HUES48 (cell line): ENCODE measurements around the gene AKAP11.

Experiments used
- H3K27ac ChIP-seq: one replicate; pipeline ENCODE4 v1.7.0; 2013; ENCODE audit warnings: low read depth, low read length, inconsistent platforms
- H3K27me3 ChIP-seq: 2 replicates; pipeline ENCODE4 v1.6.1; 2013; ENCODE audit warnings: mild to moderate bottlenecking, low read length; ENCODE audit not compliant: control insufficient read depth, insufficient read depth
- H3K36me3 ChIP-seq: 2 replicates; pipeline ENCODE4 v1.6.1; 2013; ENCODE audit warnings: low read length; ENCODE audit not compliant: control insufficient read depth, insufficient read depth
- H3K4me1 ChIP-seq: 2 replicates; pipeline ENCODE4 v1.6.1; 2013; ENCODE audit warnings: mild to moderate bottlenecking, low read length; ENCODE audit not compliant: control insufficient read depth, insufficient read depth
- H3K4me3 ChIP-seq: 2 replicates; pipeline ENCODE4 v1.5.1; 2013; ENCODE audit warnings: mild to moderate bottlenecking, low read depth, low read length
- H3K9ac ChIP-seq: 2 replicates; pipeline ENCODE4 v1.6.1; 2013; ENCODE audit warnings: mild to moderate bottlenecking, low read depth, low read length, moderate library complexity
- H3K9me3 ChIP-seq: 2 replicates; pipeline ENCODE4 v1.6.1; 2013; ENCODE audit warnings: low read length; ENCODE audit not compliant: control insufficient read depth, insufficient read depth

AKAP11 gene

GRCh38 chr13:42331009-42331408, 59.1 kb downstream of the AKAP11 start:
- Histone ChIP-seq H3K27ac (no peak overlapping the region), H3K9ac (no peak overlapping the region), H3K36me3 (no peaks in the 10 kb centered on the region), H3K27me3 (no peaks in the 10 kb centered on the region), H3K4me1 (peaks cover 3% of the 10 kb centered on the region; the same call in 1 of the 2 replicates), H3K4me3 (no peak overlapping the region), H3K9me3 (no peaks in the 10 kb centered on the region)

DNA sequence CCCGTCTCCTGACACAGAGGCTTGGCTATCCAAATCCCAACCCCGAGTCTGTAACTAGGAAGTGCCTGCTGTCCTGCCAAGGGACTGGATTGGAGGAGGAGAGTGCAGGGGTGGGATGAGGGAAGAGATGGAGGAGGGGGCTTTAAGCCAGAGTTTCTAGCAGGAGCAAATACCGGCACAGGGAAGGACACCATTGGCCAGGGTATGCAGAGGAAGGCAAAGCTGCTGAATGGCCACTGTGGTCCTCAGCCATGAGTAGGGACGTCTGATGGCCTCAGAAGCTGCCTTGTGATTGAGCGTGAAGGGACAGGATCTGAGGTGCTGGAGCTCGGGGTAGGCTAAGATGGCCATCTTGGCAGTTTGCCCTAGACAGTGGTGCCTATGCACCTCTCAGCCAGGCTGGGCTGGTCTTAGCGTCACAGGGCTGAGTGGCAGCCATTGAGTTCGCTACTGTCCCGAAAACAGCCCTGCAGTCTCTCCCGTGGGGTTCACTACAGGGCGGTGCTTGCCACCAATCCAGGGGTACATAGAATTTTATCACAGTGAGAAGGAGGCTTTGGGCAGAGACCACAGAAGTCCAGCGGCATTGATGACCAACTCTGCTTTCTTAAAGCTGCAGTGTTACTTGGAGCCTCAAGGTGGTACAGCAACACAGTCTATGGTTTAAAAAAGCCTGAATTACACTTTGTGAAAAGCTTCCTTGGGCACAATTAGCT, 61.8 kb downstream of the AKAP11 start:
- Histone ChIP-seq H3K27ac (no peak overlapping the region), H3K9ac (no peak overlapping the region), H3K4me1 (peaks cover 3% of the 10 kb centered on the region; the same call in 1 of the 2 replicates), H3K36me3 (no peaks in the 10 kb centered on the region), H3K4me3 (no peak overlapping the region), H3K9me3 (no peaks in the 10 kb centered on the region), H3K27me3 (no peaks in the 10 kb centered on the region)

GRCh38 chr13:42334329-42334706, 62.4 kb downstream of the AKAP11 start:
- no peaks in the 10 kb centered on the region for H3K36me3 ChIP-seq
- no peak overlapping the region for H3K27ac ChIP-seq
- no peaks in the 10 kb centered on the region for H3K9me3 ChIP-seq
- peaks cover 3% of the 10 kb centered on the region; the same call in 1 of the 2 replicates for H3K4me1 ChIP-seq
- no peaks in the 10 kb centered on the region for H3K27me3 ChIP-seq
- no peak overlapping the region for H3K4me3 ChIP-seq
- no peak overlapping the region for H3K9ac ChIP-seq

- peaks cover 3% of the 10 kb centered on the region; the same call in 1 of the 2 replicates for H3K4me1 ChIP-seq
These were observed 66.1 kb downstream of the AKAP11 start for GRCh38 chr13:42337808-42338600.

DNA sequence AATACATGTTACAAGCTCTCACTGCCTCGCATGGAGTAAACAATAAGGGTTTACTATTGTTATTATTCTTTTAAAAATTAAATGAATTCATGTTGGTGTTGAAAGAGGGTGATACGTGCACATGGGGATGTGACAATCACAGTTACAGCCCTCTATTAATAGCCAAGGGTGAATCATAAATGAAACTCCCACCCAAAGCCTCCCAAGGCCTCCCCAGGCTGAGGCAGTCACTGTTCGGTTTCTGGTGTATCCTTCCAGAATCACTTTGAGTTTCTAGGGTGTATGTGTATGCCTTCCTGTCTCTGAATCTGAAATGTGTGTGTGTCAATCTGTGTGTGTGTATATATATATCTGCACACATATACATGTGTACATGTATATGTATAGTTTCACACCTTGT, 73.4 kb downstream of the AKAP11 start:
- Histone ChIP-seq H3K9me3 (no peaks in the 10 kb centered on the region), H3K4me1 (peaks cover 5% of the 10 kb centered on the region; the same call in 1 of the 2 replicates), H3K36me3 (no peaks in the 10 kb centered on the region), H3K4me3 (no peak overlapping the region), H3K9ac (no peak overlapping the region), H3K27ac (no peak overlapping the region), H3K27me3 (no peaks in the 10 kb centered on the region)

More at GRCh38 chr13:42337808-42338600, 66.1 kb downstream of the AKAP11 start:
- no peaks in the 10 kb centered on the region for H3K36me3 ChIP-seq
- no peaks in the 10 kb centered on the region for H3K27me3 ChIP-seq
- no peak overlapping the region for H3K9ac ChIP-seq
- no peaks in the 10 kb centered on the region for H3K9me3 ChIP-seq
- H3K4me3 ChIP-seq: no peak overlapping the region
- H3K27ac ChIP-seq: no peak overlapping the region

GRCh38 chr13:42348576-42348975, 76.6 kb downstream of the AKAP11 start:
- Histone ChIP-seq H3K4me1 (peaks cover 5% of the 10 kb centered on the region; the same call in 1 of the 2 replicates), H3K9ac (no peak overlapping the region), H3K27ac (no peak overlapping the region), H3K9me3 (no peaks in the 10 kb centered on the region), H3K36me3 (no peaks in the 10 kb centered on the region), H3K27me3 (no peaks in the 10 kb centered on the region), H3K4me3 (no peak overlapping the region)

DNA sequence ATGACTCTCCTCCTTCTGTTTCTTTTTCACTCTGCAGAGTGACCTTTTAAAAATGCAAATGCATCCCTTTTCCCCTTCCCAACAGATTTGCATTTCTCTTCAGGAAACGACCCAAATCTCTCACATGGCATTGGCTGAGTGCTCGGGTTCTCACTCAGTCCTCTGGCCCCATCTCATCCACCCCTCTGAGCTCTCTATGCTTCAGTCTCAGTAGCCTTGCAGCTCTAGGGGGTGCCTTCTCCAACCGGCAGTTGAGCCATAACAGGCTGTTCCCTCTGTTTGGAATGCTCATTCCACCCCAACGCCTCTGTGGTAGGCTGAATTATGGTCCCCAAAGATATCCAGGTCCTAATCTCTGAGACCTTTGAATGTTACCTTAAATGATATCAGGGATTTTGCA, 78.2 kb downstream of the AKAP11 start:
- Histone ChIP-seq H3K9ac (no peak overlapping the region), H3K4me3 (no peak overlapping the region), H3K4me1 (peaks cover 5% of the 10 kb centered on the region; the same call in 1 of the 2 replicates), H3K27me3 (no peaks in the 10 kb centered on the region), H3K9me3 (no peaks in the 10 kb centered on the region), H3K36me3 (no peaks in the 10 kb centered on the region), H3K27ac (no peak overlapping the region)

DNA sequence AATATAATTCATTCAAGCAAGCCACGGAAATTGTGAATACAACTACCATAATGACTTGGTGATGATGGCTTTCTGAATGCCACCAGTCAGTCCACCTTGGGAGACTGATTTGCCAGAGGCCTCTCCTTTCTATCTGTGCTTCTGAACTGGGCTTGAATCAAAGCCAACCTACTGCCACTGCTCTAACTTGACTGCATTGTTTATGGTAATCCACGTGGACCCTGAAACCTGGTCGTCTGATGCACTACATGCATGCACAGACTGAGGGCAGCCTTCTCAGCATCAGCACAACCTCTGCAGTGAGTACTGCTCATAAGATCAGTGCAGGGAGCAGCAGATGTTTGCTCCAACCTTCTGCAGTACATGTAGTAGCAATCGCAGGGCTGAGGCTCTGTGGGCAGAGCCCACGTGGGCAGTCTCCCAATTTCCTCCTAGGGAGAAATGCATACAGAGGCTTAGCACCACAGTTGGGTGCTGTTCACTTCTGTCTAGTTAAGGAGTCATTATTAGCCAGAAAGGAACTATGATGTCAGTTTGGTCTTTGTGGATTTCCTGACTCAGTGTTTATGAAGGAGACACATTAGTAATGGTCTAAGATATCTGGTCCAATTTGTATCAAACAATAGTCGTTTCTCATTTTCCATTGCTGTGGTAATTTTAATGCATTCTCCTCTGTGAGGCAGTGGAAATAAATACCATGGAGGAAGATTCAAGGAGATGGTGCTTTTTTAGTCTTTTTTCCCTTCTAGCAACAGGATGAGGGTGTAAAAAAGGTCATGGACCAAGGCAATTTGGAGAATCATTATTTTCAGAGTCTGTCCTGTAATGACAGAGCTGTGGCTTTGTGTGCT, 82.5 kb downstream of the AKAP11 start:
- Histone ChIP-seq H3K27ac (no peak overlapping the region), H3K9me3 (no peaks in the 10 kb centered on the region), H3K4me3 (no peak overlapping the region), H3K4me1 (peaks cover 5% of the 10 kb centered on the region; the same call in 1 of the 2 replicates), H3K27me3 (no peaks in the 10 kb centered on the region), H3K9ac (no peak overlapping the region), H3K36me3 (no peaks in the 10 kb centered on the region)

DNA sequence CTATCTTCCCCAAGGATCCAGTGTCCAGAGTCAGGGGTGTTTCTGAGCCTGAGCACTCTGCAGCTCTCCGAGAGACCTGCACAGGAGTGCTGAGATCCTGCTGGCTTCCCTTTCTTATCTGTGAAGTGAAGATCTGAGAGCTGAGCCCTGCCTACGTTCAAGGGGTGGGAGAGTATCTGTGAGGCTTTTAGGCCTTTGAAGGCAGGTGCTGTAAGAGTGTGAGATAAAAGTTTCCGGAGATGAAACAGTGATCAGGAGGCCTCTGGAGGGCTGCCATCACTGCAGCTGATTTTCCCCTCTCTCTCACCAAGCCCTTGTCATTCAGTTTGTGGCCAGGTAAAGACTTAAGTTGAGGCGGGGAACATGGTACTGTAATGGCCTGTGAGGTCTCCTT, 83.1 kb downstream of the AKAP11 start:
- H3K4me3 ChIP-seq: no peak overlapping the region
- peaks cover under 1% of the 10 kb centered on the region; the same call in 1 of the 2 replicates for H3K4me1 ChIP-seq
- no peak overlapping the region for H3K27ac ChIP-seq
- no peak overlapping the region for H3K9ac ChIP-seq
- H3K27me3 ChIP-seq: no peaks in the 10 kb centered on the region
- H3K36me3 ChIP-seq: no peaks in the 10 kb centered on the region
- H3K9me3 ChIP-seq: no peaks in the 10 kb centered on the region

- Histone ChIP-seq H3K9me3 (no peaks in the 10 kb centered on the region), H3K4me3 (no peak overlapping the region), H3K9ac (no peak overlapping the region), H3K27ac (no peak overlapping the region), H3K4me1 (no peaks in the 10 kb centered on the region), H3K27me3 (no peaks in the 10 kb centered on the region), H3K36me3 (no peaks in the 10 kb centered on the region)
These were observed 83.7 kb downstream of the AKAP11 start for GRCh38 chr13:42355491-42356183.
